GM12878 (cell line): ENCODE data around the gene OPCML. TPM values are rescaled to one million over a fixed set of nuclear protein-coding genes. Genes with fewer than 3 reads are reported as not detected.

Source experiments
- ATAC-seq: fragments of 200-7000 bp; cut with Tn5 transposase; 3 replicates; pipeline ENCODE4 v1.9.1; 2020; ENCODE audit warnings: mild to moderate bottlenecking, moderate library complexity
- BruUV-seq: library from RNA; stranded (reverse); fragments of 400-500 nt; replicated peaks from 2 replicates; lab custom pipeline; 2021; lab: Mats Ljungman, UMichigan
- CTCF ChIA-PET: fragments of 300-600 bp; sonication (Branson Sonifier 250); formaldehyde crosslinking; extraction: SDS; loops from one replicate; lab custom pipeline; 2021; ENCODE audit warnings: inconsistent platforms; lab: Yijun Ruan, JAX
- POLR2A ChIA-PET: fragments of 350-600 bp; formaldehyde crosslinking; extraction: SDS; loops from one replicate; lab custom pipeline; 2021; ENCODE audit warnings: inconsistent platforms; lab: Charles Lee
- RAD21 ChIA-PET: fragments of 300-600 bp; sonication (Branson Sonifier 250); formaldehyde crosslinking; loops from one replicate; lab custom pipeline; 2023; ENCODE audit warnings: antibody characterized with exemption; ENCODE audit not compliant: unreplicated experiment; lab: Charles Lee
- SMC1A ChIA-PET: fragments of 300-600 bp; sonication (Branson Sonifier 250); formaldehyde crosslinking; loops from one replicate; lab custom pipeline; 2023; ENCODE audit not compliant: unreplicated experiment, uncharacterized antibody; lab: Charles Lee
- DNase-seq: peaks from one replicate; pipeline ENCODE4 v3.0.0-alpha.2; 2011; ENCODE audit warnings: low read depth, low spot score
- FAIRE-seq: peaks from 3 replicates; lab custom pipeline; 2011; peaks lifted over from hg19 to GRCh38; lab: Jason Lieb, UNC
- H2AFZ ChIP-seq: 2 replicates; pipeline ENCODE4 v1.6.0; 2011; ENCODE audit warnings: low read depth, low read length, control low read depth; ENCODE audit not compliant: control insufficient read depth
- H3K27ac ChIP-seq: 2 replicates; pipeline ENCODE4 v1.5.1; 2011; ENCODE audit warnings: control low read depth; ENCODE audit not compliant: control insufficient read depth, insufficient read depth
- H3K27me3 ChIP-seq, 2 experiments: replicated peaks in 1 of 2; 2 replicates each; pipeline versions ENCODE4 v1.6.0 to v1.6.1; 2011; ENCODE audit warnings: low read length in 1 of 2; ENCODE audit not compliant: control insufficient read depth in 2 of 2, insufficient read depth in 2 of 2
- H3K36me3 ChIP-seq, 2 experiments: 2 replicates each; pipeline ENCODE4 v1.5.1; 2011; ENCODE audit warnings: low read length in 1 of 2; ENCODE audit not compliant: control insufficient read depth in 2 of 2, insufficient read depth in 2 of 2
- H3K4me1 ChIP-seq: 2 replicates; pipeline ENCODE4 v1.6.1; 2011; ENCODE audit warnings: mild to moderate bottlenecking, low read length, moderate library complexity, mixed read lengths; ENCODE audit not compliant: control insufficient read depth, insufficient read depth
- H3K4me2 ChIP-seq: 2 replicates; pipeline ENCODE4 v1.6.0; 2011; ENCODE audit warnings: control low read depth; ENCODE audit not compliant: control insufficient read depth, insufficient read depth
- H3K4me3 ChIP-seq: fragments of 200-600 bp; sonication (generic); 2 replicates; pipeline ENCODE4 v1.5.1; 2016
- H3K79me2 ChIP-seq: 2 replicates; pipeline ENCODE4 v1.6.0; 2011; ENCODE audit warnings: low read length; ENCODE audit not compliant: control insufficient read depth, insufficient read depth
- H3K9ac ChIP-seq: 2 replicates; pipeline ENCODE4 v1.8.0; 2011; ENCODE audit warnings: low read length, control low read depth, mixed read lengths; ENCODE audit not compliant: control insufficient read depth, insufficient read depth
- H3K9me3 ChIP-seq: replicated peaks from 3 replicates; pipeline ENCODE4 v1.5.1; 2011; ENCODE audit warnings: mild to moderate bottlenecking, low read length; ENCODE audit not compliant: control insufficient read depth, insufficient read depth
- H4K20me1 ChIP-seq: 2 replicates; pipeline ENCODE4 v1.6.0; 2011; ENCODE audit not compliant: control insufficient read depth, insufficient read depth
- ASH2L ChIP-seq: fragments of 300-600, 200-600 bp; sonication (generic); IDR thresholded peaks from 2 replicates; pipeline ENCODE4 v1.6.1; 2017; ENCODE audit warnings: low read depth, mild to moderate bottlenecking, borderline replicate concordance
- BCL3 ChIP-seq: IDR thresholded peaks from 2 replicates; pipeline ENCODE4 v1.6.1; 2011; ENCODE audit warnings: borderline replicate concordance, low read depth, mild to moderate bottlenecking, moderate library complexity, low read length; ENCODE audit not compliant: insufficient read depth, poor library complexity, severe bottlenecking
- ESRRA ChIP-seq: IDR thresholded peaks from 2 replicates; pipeline ENCODE4 v1.6.1; 2012; ENCODE audit warnings: mild to moderate bottlenecking, low read length, improper control_type of control experiment
- FOXM1 ChIP-seq: IDR thresholded peaks from 2 replicates; pipeline ENCODE4 v1.6.1; 2012; ENCODE audit warnings: low read depth, mild to moderate bottlenecking, inconsistent platforms, low read length, moderate library complexity
- MYB ChIP-seq: fragments of 150-350 bp; IDR thresholded peaks from 2 replicates; pipeline ENCODE4 v1.6.1; 2014; ENCODE audit warnings: mild to moderate bottlenecking, low read depth, low read length, borderline replicate concordance
- NFIC ChIP-seq: IDR thresholded peaks from 2 replicates; pipeline ENCODE4 v1.6.1; 2012; ENCODE audit warnings: low read depth, mild to moderate bottlenecking, inconsistent platforms, low read length, moderate library complexity
- NFYB ChIP-seq: IDR thresholded peaks from 2 replicates; pipeline ENCODE4 v1.6.1; 2011; ENCODE audit warnings: low read depth, mild to moderate bottlenecking, low read length, improper control_type of control experiment, moderate library complexity; ENCODE audit not compliant: insufficient read depth
- NR2C2 ChIP-seq: IDR thresholded peaks from 2 replicates; pipeline ENCODE4 v1.6.1; 2011; ENCODE audit warnings: borderline replicate concordance, low read depth; ENCODE audit not compliant: control insufficient read depth, insufficient read length
- RAD21 ChIP-seq: IDR thresholded peaks from 2 replicates; pipeline ENCODE4 v1.6.1; 2011; ENCODE audit warnings: mild to moderate bottlenecking, low read depth, low read length, moderate library complexity; ENCODE audit not compliant: insufficient read depth
- SMC3 ChIP-seq: IDR thresholded peaks from 2 replicates; pipeline ENCODE4 v1.6.1; 2011; ENCODE audit warnings: low read length, improper control_type of control experiment, borderline replicate concordance
- SP1 ChIP-seq: IDR thresholded peaks from one replicate; pipeline ENCODE4 v1.6.1; 2011; ENCODE audit warnings: low read depth, low read length
- TCF12 ChIP-seq: IDR thresholded peaks from 2 replicates; pipeline ENCODE4 v1.6.1; 2011; ENCODE audit warnings: low read depth, mild to moderate bottlenecking, low read length
- ZNF687 ChIP-seq: fragments of 450-650 bp; IDR thresholded peaks from 2 replicates; pipeline ENCODE4 v1.6.1; 2017; ENCODE audit warnings: mild to moderate bottlenecking, moderate library complexity
- ZSCAN29 ChIP-seq: fragments of 450-650 bp; IDR thresholded peaks from 2 replicates; pipeline ENCODE4 v1.6.1; 2017; ENCODE audit warnings: mild to moderate bottlenecking, moderate library complexity
- ZZZ3 ChIP-seq: IDR thresholded peaks from 2 replicates; pipeline ENCODE4 v1.6.1; 2011; ENCODE audit warnings: low read depth; ENCODE audit not compliant: control insufficient read depth, insufficient read length
- WGBS: methylation state at CpG from one replicate; pipeline ENCODE4 v1.1.6; 2016; ENCODE audit warnings: low lambda C conversion rate; ENCODE audit not compliant: insufficient replicate concordance, insufficient coverage; ENCODE audit errors: missing lambda C conversion rate; 5-methylcytosine and 5-hydroxymethylcytosine counted together
- in situ Hi-C: fragments of 300-500 bp; cut with MboI; formaldehyde crosslinking; loops from 9 replicates; pipeline ENCODE4 v1.14.3; 2018; ENCODE audit warnings: mixed read lengths
- intact Hi-C: fragments of 100-400 bp; cut with micrococcal nuclease; formaldehyde crosslinking; loops from one replicate; pipeline ENCODE4 v1.14.2; 2022; ENCODE audit not compliant: unreplicated experiment
- polyA plus RNA-seq, 11 experiments: library from polyadenylated mRNA; depleted of rRNA in 4 of 11; unstranded in 6 of 11; stranded (reverse) in 5 of 11; fragments of >200 nt; fragmentation: Nextera tagmentation in 4 of 11; fragmentation: Illumina TruSeq in 1 of 11; extraction: Ambion mirVana in 4 of 11; extraction: Trizol in 1 of 11; gene quantifications; 1 replicate in 1 of 11; 2 replicates in 10 of 11; pipeline versions ENCODE4 v1.2.1 to v1.2.3, GENCODE V29; 2011 to 2016; ENCODE audit warnings: inconsistent platforms in 2 of 11, missing spikeins in 2 of 11, low read depth in 1 of 11
- total RNA-seq, 4 experiments: library from RNA; depleted of rRNA in 3 of 4; stranded (reverse); fragments of >200 nt in 3 of 4; fragmentation: Illumina TruSeq in 1 of 4; extraction: Trizol in 1 of 4; gene quantifications; 2 replicates each; pipeline versions ENCODE4 v1.2.1 to v1.2.3, GENCODE V29; 2013 to 2021

OPCML gene
- total and polyA plus RNA-seq, 10 of the 15 experiments (the other 5 are each of a cell fraction or from before 2014, with no cell fraction given) = 0.84 TPM; not detected in 9

GRCh38 chr11:133133606-133134005 is 398.7 kb downstream of the OPCML start (continued):
- TF ChIP-seq NFIC (no peak), TCF12 (no peak), BCL3 (no peak), ZZZ3 (no peak), SMC3 (no peak), ZSCAN29 (no peak), NFYB (no peak), ESRRA (no peak), RAD21 (no peak), NR2C2 (no peak), MYB (no peak), SP1 (no peak)

- ATAC-seq (no peak), DNase-seq (no peak), FAIRE-seq (no peak)
- TF ChIP-seq FOXM1 (no peak), ASH2L (no peak), ZNF687 (no peak), MYB (no peak)
- Histone ChIP-seq H3K79me2 (no peaks in the 10 kb centered on the region), H3K9me3 (no peaks in the 10 kb centered on the region), H3K9ac (no peak overlapping the region), H3K4me3 (no peak overlapping the region), H4K20me1 (no peaks in the 10 kb centered on the region), H3K36me3 (no peaks in the 10 kb centered on the region), H3K4me2 (no peak overlapping the region), H3K27ac (no peak overlapping the region), H2AFZ (no peak overlapping the region), H3K27me3 (no peaks in the 10 kb centered on the region; a peak in 1 of 4 replicates), H3K4me1 (no peaks in the 10 kb centered on the region)
- WGBS = 40% methylated on average over 3 of the region's 3 CpGs
- ChIA-PET RAD21 (interaction anchor here (1.1 to 2.4 kb wide), 4 partner anchors 9 to 702 kb away, joined by 3 to 19 read pairs (median 4); no protein-coding TSS in a partner anchor), SMC1A (interaction anchor here (1.0 to 1.7 kb wide), 3 partner anchors 8 to 273 kb away, joined by 3 to 7 read pairs (median 3); no protein-coding TSS in a partner anchor), CTCF (interaction anchor here (0.7 to 5.9 kb wide), 11 partner anchors 12 to 703 kb away, joined by 3 to 67 read pairs (median 3); no protein-coding TSS in a partner anchor), POLR2A (no interaction called here)
- no TSS peak for BruUV-seq
- in situ Hi-C loops (loop anchor here (10.0 kb wide), 1 partner anchor 492 kb away; no protein-coding TSS in a partner anchor), intact Hi-C loops (loop anchor here (5.0 kb wide), 1 partner anchor 269 kb away; no protein-coding TSS in a partner anchor)
These were observed 399.3 kb downstream of the OPCML start for GRCh38 chr11:133133050-133133449.
